Chondrocyte (in vitro differentiated cells): ENCODE data around the gene ZSWIM2. TPM values are rescaled to one million over a fixed set of nuclear protein-coding genes. Genes with fewer than 3 reads are reported as not detected.
"Not testable (repeated sequence)": the region's sequence is repeated elsewhere in the genome, so short reads cannot be mapped to it uniquely, and the experiment has no call there.

Source experiments
- DNase-seq: peaks from one replicate; pipeline ENCODE4 v3.0.0; 2021; ENCODE audit warnings: mixed read lengths, low spot score
- H3K27ac Mint-ChIP-seq: one replicate; pipeline ENCODE4 v1.8.0; 2021; ENCODE audit warnings: mild to moderate bottlenecking, moderate library complexity, mixed read lengths; ENCODE audit not compliant: unreplicated experiment
- H3K27me3 Mint-ChIP-seq: 2 replicates; pipeline ENCODE4 v1.8.0; 2021; ENCODE audit warnings: low read depth, mixed read lengths
- H3K36me3 Mint-ChIP-seq: 2 replicates; pipeline ENCODE4 v1.8.0; 2021; ENCODE audit warnings: low read depth, mixed read lengths
- H3K4me1 Mint-ChIP-seq: 2 replicates; pipeline ENCODE4 v1.8.0; 2021; ENCODE audit warnings: low read depth, mild to moderate bottlenecking, mixed read lengths
- H3K4me3 Mint-ChIP-seq: one replicate; pipeline ENCODE4 v1.8.0; 2021; ENCODE audit warnings: mild to moderate bottlenecking, moderate library complexity, mixed read lengths; ENCODE audit not compliant: unreplicated experiment
- H3K9me3 Mint-ChIP-seq: 2 replicates; pipeline ENCODE4 v1.8.0; 2021; ENCODE audit warnings: low read depth, mixed read lengths
- total RNA-seq: library from RNA; stranded (reverse); gene quantifications from 3 replicates; pipeline ENCODE4 v1.2.1, GENCODE V29; 2021
- TF ChIP-seq, protein P1 (sequence below): fragments of 200-600 bp; sonication (generic); IDR thresholded peaks from 2 replicates; pipeline ENCODE4 v1.5.0; 2021; ENCODE audit warnings: antibody characterized with exemption, mild to moderate bottlenecking, moderate library complexity

ZSWIM2 gene
- total RNA-seq, 1 donor from 2014 or later = not detected

DNA sequence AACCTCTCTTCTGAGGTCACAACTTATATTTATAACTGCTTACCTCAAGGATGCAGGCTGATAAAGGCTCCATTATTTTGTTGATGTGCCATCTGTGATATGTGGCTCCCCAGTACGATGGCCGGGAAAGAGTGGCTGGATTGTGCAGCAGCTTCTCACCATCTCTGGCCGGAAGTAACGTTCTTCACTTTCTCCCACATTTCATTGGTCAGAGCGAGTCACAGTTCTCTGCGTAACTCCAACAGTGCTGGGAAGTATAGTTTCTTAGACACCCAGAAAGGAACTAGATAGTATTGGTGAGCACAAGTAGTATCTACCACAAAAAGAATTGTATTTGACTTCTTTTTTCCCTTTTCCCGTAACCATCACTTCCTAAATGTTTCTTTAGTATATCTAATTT lies 28.7 kb downstream of the ZSWIM2 start:
- no peak overlapping the region for H3K4me3 Mint-ChIP-seq
- no peak for DNase-seq

DNA sequence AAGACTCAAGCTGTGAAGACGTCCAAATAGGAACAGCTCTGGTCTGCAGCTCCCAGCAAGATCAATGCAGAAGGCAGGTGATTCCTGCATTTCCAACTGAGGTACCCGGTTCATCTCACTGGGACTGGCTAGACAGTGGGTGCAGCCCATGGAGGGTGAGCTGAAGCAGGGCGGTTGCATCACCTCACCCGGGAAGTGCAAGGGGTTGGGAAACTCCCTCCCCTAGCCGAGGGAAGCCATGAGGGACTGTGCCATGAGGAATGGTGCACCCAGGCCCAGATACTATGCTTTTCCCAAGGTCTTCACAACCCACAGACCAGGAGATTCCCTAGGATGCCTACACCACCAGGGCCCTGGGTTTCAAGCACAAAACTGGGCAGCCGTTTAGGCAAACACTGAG lies 37.2 kb downstream of the ZSWIM2 start:
- H3K4me1 Mint-ChIP-seq, H3K9me3 Mint-ChIP-seq, H3K4me3 Mint-ChIP-seq, H3K27ac Mint-ChIP-seq, DNase-seq, H3K36me3 Mint-ChIP-seq, H3K27me3 Mint-ChIP-seq: not testable (repeated sequence)

More for the DNA sequence above, 28.7 kb downstream of the ZSWIM2 start:
- H3K36me3 Mint-ChIP-seq = peaks cover 3% of the 10 kb centered on the region
- H3K27ac Mint-ChIP-seq = no peak overlapping the region
- H3K27me3 Mint-ChIP-seq = no peaks in the 10 kb centered on the region
- TF ChIP-seq, protein P1, sequence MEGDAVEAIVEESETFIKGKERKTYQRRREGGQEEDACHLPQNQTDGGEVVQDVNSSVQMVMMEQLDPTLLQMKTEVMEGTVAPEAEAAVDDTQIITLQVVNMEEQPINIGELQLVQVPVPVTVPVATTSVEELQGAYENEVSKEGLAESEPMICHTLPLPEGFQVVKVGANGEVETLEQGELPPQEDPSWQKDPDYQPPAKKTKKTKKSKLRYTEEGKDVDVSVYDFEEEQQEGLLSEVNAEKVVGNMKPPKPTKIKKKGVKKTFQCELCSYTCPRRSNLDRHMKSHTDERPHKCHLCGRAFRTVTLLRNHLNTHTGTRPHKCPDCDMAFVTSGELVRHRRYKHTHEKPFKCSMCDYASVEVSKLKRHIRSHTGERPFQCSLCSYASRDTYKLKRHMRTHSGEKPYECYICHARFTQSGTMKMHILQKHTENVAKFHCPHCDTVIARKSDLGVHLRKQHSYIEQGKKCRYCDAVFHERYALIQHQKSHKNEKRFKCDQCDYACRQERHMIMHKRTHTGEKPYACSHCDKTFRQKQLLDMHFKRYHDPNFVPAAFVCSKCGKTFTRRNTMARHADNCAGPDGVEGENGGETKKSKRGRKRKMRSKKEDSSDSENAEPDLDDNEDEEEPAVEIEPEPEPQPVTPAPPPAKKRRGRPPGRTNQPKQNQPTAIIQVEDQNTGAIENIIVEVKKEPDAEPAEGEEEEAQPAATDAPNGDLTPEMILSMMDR = no peak
- peaks cover 7% of the 10 kb centered on the region for H3K9me3 Mint-ChIP-seq
- no peaks in the 10 kb centered on the region for H3K4me1 Mint-ChIP-seq

DNA sequence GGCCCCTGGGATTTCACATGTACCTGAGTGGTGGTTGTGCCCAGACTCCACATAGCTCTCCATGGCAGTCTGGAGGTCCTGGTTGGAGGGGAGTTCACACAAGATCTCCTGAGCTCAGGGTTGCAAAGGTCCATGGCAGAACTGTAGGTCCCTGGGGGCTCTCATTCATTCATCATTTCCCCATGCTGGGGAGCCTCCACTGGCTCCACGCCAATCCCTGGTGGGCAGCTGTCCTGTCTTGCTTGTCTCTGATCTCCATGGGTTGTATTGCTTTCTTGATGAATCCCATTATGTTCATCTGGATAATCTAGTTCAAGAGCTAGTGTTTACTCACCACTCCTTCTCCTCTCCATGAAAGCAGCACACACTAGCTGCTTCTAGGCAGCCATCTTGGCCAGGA lies 42.4 kb downstream of the ZSWIM2 start:
- no peaks in the 10 kb centered on the region for H3K27me3 Mint-ChIP-seq

DNA sequence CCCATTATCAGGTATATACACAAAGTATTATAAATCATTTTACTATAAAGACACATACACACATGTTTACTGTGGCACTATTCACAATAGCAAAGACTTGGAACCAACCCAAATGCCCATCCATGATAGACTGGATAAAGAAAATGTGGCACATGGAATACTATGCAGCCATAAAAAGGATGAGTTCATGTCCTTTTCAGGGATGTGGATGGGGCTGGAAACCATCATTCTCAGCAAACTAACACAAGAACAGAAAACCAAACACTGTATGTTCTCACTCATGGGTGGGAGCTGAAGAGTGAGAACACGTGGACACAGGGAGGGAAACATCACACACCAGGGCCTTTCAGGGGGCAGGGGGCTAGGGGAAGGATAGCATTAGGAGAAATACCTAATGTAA lies 50.4 kb downstream of the ZSWIM2 start:
- H3K27me3 Mint-ChIP-seq, H3K36me3 Mint-ChIP-seq, DNase-seq, H3K27ac Mint-ChIP-seq, H3K4me1 Mint-ChIP-seq, H3K4me3 Mint-ChIP-seq: not testable (repeated sequence)
- H3K9me3 Mint-ChIP-seq = peaks cover 10% of the 10 kb centered on the region

More for the DNA sequence above, 42.4 kb downstream of the ZSWIM2 start:
- H3K4me1 Mint-ChIP-seq = peaks cover 6% of the 10 kb centered on the region
- TF ChIP-seq, protein P1 = no peak
- peaks cover 7% of the 10 kb centered on the region for H3K36me3 Mint-ChIP-seq
- no peak for DNase-seq
- no peak overlapping the region for H3K4me3 Mint-ChIP-seq
- no peak overlapping the region for H3K27ac Mint-ChIP-seq
- H3K9me3 Mint-ChIP-seq = peaks cover 21% of the 10 kb centered on the region

DNA sequence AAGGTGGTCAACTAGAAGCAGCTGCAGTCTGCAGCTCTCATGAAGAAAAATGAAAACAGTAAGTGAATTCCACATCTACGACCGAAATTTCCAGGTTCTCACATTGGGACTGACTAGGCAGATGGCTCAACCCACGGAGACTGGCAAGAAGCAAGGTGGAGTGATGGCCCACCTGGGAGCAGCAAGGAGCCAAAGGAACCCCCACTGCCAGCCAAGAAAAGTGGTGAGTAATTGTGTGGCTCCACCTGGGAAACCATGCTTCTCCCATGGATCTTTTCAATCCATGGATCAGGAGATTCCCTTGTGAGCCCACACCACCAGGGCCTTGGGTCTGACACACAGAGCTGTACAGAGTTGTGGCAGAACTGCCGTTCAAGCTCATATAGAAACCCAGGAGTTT lies 64.0 kb downstream of the ZSWIM2 start:
- no peaks in the 10 kb centered on the region for H3K4me1 Mint-ChIP-seq

DNA sequence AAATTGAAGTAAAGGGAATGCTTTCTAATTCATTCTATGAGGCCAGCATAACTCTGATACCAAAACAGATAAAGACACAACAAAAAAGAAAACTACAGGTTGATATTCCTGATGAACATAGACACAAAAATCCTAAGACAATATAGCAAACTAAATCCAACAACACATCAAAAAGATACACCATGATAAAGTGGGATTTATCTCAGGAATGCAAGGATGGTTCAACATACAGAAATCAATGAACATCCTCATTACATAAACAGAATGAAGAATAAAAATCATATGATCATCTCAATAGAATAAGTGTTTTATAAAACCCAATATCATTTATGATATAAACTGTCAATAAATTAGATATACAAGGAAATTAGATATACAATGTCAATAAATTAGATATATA lies 65.7 kb downstream of the ZSWIM2 start:
- H3K27ac Mint-ChIP-seq = no peak overlapping the region
- no peak for DNase-seq
- H3K4me1 Mint-ChIP-seq = no peaks in the 10 kb centered on the region
- H3K9me3 Mint-ChIP-seq = peaks cover 39% of the 10 kb centered on the region
- H3K36me3 Mint-ChIP-seq = peaks cover 17% of the 10 kb centered on the region
- H3K4me3 Mint-ChIP-seq = no peak overlapping the region
- peaks cover 2% of the 10 kb centered on the region for H3K27me3 Mint-ChIP-seq
- TF ChIP-seq, protein P1 = no peak

More for the DNA sequence above, 64.0 kb downstream of the ZSWIM2 start:
- no peak for DNase-seq
- Mint-ChIP-seq H3K4me3 (no peak overlapping the region), H3K36me3 (peaks cover 22% of the 10 kb centered on the region), H3K27ac (no peak overlapping the region), H3K9me3 (peaks cover 52% of the 10 kb centered on the region), H3K27me3 (peaks cover 2% of the 10 kb centered on the region)
- TF ChIP-seq, protein P1 = no peak
